Panc1 (cell line): Measurements from ENCODE around the gene GRIK5. TPM values are rescaled to one million over a fixed set of nuclear protein-coding genes. Genes with fewer than 3 reads are reported as not detected.

Experiments used
- ATAC-seq: fragments of 200-7000 bp; cut with Tn5 transposase; 2 replicates; pipeline ENCODE4 v1.9.1; 2020; ENCODE audit warnings: mild to moderate bottlenecking, moderate library complexity
- BruUV-seq: library from RNA; stranded (reverse); fragments of 400-500 nt; replicated peaks from 2 replicates; lab custom pipeline; 2021; lab: Mats Ljungman, UMichigan
- CTCF ChIA-PET: fragments of 300-600 bp; sonication (Branson Sonifier 250); formaldehyde crosslinking; loops from one replicate; lab custom pipeline; 2022; ENCODE audit warnings: antibody characterized with exemption; lab: Charles Lee
- POLR2A ChIA-PET: fragments of 300-600 bp; sonication (Branson Sonifier 250); formaldehyde crosslinking; loops from one replicate; lab custom pipeline; 2022; ENCODE audit warnings: antibody characterized with exemption; lab: Charles Lee
- DNase-seq: peaks from one replicate; pipeline ENCODE4 v3.0.0-alpha.2; 2010; ENCODE audit warnings: low read depth, low spot score
- H3K27ac ChIP-seq: 2 replicates; pipeline ENCODE4 v1.5.1; 2011; ENCODE audit warnings: mild to moderate bottlenecking, low read length, inconsistent platforms
- H3K27me3 ChIP-seq: fragments of 200-500 bp; sonication (Bioruptor generic); 2 replicates; pipeline ENCODE4 v1.6.0; 2014; ENCODE audit warnings: low read length, inconsistent platforms; ENCODE audit not compliant: control insufficient read depth, insufficient read depth
- H3K36me3 ChIP-seq: fragments of 200-500 bp; sonication (Bioruptor generic); 2 replicates; pipeline ENCODE4 v1.5.1; 2014; ENCODE audit warnings: inconsistent platforms, mild to moderate bottlenecking, low read length, moderate library complexity; ENCODE audit not compliant: control insufficient read depth, insufficient read depth
- H3K4me1 ChIP-seq: 2 replicates; pipeline ENCODE4 v1.5.1; 2011; ENCODE audit warnings: inconsistent platforms, mild to moderate bottlenecking, low read length, moderate library complexity; ENCODE audit not compliant: control insufficient read depth, insufficient read depth
- H3K4me3 ChIP-seq, 2 experiments: 2 replicates each; pipeline ENCODE4 v1.5.1; 2011 to 2012; ENCODE audit warnings: low read depth in 2 of 2, low read length in 2 of 2, mild to moderate bottlenecking in 2 of 2, inconsistent platforms in 1 of 2, moderate library complexity in 1 of 2
- H3K9me3 ChIP-seq: fragments of 200-500 bp; sonication (Bioruptor generic); 2 replicates; pipeline ENCODE4 v1.5.1; 2014; ENCODE audit warnings: low read depth, mild to moderate bottlenecking, inconsistent platforms, low read length, moderate library complexity; ENCODE audit not compliant: control insufficient read depth, insufficient read depth
- POLR2AphosphoS5 ChIP-seq: IDR thresholded peaks from 2 replicates; pipeline ENCODE4 v1.6.1; 2012; ENCODE audit warnings: mild to moderate bottlenecking, low read depth, low read length, moderate library complexity
- SIN3A ChIP-seq: IDR thresholded peaks from 2 replicates; pipeline ENCODE4 v1.6.1; 2012; ENCODE audit warnings: low read depth, mild to moderate bottlenecking, low read length, moderate library complexity, borderline replicate concordance; ENCODE audit not compliant: insufficient read depth
- TCF7L2 ChIP-seq: IDR thresholded peaks from 2 replicates; pipeline ENCODE4 v1.6.1; 2011; ENCODE audit warnings: mild to moderate bottlenecking, low read depth, low read length, inconsistent platforms
- in situ Hi-C: cut with HindIII; loops from 2 replicates; pipeline ENCODE4 v1.10.0; 2016; ENCODE audit warnings: low sequenced_read_pairs, low pct_unique_long_range_greater_than_20kb
- intact Hi-C: fragments of 100-400 bp; cut with micrococcal nuclease; formaldehyde crosslinking; loops from one replicate; pipeline ENCODE4 v1.10.0; 2022; ENCODE audit not compliant: unreplicated experiment
- total RNA-seq: library from RNA; stranded (reverse); gene quantifications from one replicate; pipeline ENCODE4 v1.2.1, GENCODE V29; 2021; ENCODE audit not compliant: unreplicated experiment
- TF ChIP-seq, protein P1 (sequence below): fragments of 450-650 bp; IDR thresholded peaks from 2 replicates; pipeline ENCODE4 v1.5.1; 2017; ENCODE audit warnings: mild to moderate bottlenecking
- TF ChIP-seq, protein P2 (sequence below), 2 experiments: IDR thresholded peaks; 2 replicates each; pipeline ENCODE4 v1.6.1; 2011 to 2012; ENCODE audit warnings: low read depth in 2 of 2, control low read depth in 1 of 2, low read length in 1 of 2, mild to moderate bottlenecking in 1 of 2, moderate library complexity in 1 of 2; ENCODE audit not compliant: insufficient read depth in 1 of 2

The GRIK5 gene
- total RNA-seq, 1 experiment from 2014 or later = 0.62 TPM

DNA sequence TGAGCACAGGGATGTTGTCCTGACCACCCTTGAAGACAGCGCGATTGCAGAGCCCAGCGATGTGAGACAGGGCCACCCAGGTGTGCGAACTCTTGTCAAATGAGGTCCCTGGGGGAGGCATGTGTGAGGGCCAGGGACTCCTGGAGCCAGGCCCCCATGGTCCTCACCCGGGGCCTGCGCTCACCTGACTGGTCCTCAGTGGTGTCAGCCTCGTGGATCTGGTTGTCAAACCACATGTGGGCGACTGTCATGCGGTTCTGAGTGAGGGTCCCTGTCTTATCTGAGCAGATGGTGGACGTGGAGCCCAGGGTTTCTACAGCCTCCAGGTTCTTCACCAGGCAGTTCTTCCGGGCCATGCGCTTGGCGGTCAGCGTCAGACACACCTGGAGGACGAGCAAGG, 88.3 kb downstream of the GRIK5 start:
- no peaks in the 10 kb centered on the region for H3K36me3 ChIP-seq
- DNase-seq = no peak
- intact Hi-C loops = no loop called here
- no peaks in the 10 kb centered on the region for H3K27me3 ChIP-seq
- ATAC-seq = no peak
- H3K27ac ChIP-seq = no peak overlapping the region
- no peak overlapping the region for H3K4me3 ChIP-seq
- in situ Hi-C loops = no loop called here
- TF ChIP-seq, protein P1, sequence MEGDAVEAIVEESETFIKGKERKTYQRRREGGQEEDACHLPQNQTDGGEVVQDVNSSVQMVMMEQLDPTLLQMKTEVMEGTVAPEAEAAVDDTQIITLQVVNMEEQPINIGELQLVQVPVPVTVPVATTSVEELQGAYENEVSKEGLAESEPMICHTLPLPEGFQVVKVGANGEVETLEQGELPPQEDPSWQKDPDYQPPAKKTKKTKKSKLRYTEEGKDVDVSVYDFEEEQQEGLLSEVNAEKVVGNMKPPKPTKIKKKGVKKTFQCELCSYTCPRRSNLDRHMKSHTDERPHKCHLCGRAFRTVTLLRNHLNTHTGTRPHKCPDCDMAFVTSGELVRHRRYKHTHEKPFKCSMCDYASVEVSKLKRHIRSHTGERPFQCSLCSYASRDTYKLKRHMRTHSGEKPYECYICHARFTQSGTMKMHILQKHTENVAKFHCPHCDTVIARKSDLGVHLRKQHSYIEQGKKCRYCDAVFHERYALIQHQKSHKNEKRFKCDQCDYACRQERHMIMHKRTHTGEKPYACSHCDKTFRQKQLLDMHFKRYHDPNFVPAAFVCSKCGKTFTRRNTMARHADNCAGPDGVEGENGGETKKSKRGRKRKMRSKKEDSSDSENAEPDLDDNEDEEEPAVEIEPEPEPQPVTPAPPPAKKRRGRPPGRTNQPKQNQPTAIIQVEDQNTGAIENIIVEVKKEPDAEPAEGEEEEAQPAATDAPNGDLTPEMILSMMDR = no peak
- TF ChIP-seq, protein P2, sequence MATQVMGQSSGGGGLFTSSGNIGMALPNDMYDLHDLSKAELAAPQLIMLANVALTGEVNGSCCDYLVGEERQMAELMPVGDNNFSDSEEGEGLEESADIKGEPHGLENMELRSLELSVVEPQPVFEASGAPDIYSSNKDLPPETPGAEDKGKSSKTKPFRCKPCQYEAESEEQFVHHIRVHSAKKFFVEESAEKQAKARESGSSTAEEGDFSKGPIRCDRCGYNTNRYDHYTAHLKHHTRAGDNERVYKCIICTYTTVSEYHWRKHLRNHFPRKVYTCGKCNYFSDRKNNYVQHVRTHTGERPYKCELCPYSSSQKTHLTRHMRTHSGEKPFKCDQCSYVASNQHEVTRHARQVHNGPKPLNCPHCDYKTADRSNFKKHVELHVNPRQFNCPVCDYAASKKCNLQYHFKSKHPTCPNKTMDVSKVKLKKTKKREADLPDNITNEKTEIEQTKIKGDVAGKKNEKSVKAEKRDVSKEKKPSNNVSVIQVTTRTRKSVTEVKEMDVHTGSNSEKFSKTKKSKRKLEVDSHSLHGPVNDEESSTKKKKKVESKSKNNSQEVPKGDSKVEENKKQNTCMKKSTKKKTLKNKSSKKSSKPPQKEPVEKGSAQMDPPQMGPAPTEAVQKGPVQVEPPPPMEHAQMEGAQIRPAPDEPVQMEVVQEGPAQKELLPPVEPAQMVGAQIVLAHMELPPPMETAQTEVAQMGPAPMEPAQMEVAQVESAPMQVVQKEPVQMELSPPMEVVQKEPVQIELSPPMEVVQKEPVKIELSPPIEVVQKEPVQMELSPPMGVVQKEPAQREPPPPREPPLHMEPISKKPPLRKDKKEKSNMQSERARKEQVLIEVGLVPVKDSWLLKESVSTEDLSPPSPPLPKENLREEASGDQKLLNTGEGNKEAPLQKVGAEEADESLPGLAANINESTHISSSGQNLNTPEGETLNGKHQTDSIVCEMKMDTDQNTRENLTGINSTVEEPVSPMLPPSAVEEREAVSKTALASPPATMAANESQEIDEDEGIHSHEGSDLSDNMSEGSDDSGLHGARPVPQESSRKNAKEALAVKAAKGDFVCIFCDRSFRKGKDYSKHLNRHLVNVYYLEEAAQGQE (IDR thresholded peaks at IDR 0.05; ENCODE audit: insufficient read depth in 1 of 2, low read depth in 2 of 2, low read length in 1 of 2) = no peak
- POLR2A ChIA-PET = no interaction called here
- BruUV-seq = no TSS peak
- H3K9me3 ChIP-seq = no peaks in the 10 kb centered on the region
- no peaks in the 10 kb centered on the region for H3K4me1 ChIP-seq
- CTCF ChIA-PET = no interaction called here

DNA sequence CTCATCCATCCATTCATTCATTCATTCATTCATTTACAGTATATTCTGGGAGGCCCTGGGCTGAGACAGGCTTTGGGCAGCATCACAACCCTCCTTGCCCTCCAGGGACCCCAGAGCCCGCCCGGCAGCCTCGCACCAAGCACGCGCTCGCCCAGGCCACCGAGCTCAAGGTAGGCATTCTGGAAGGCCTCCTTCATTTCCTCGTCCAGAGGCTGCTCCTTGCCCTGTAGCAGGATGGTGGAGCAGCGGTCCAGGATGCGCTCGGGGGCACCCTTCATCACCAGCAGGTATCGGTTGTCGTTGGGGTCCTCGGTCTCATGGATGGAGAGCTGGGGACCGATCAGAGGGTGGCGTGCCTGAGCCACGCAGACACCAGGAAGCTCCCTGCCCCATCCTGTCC, 91.5 kb downstream of the GRIK5 start:
- intact Hi-C loops = no loop called here
- CTCF ChIA-PET = no interaction called here

More for the DNA sequence above, 91.5 kb downstream of the GRIK5 start:
- ATAC-seq (no peak), DNase-seq (no peak)
- in situ Hi-C loops = no loop called here
- POLR2A ChIA-PET = no interaction called here
- no peak overlapping the region for H3K4me3 ChIP-seq
- no peaks in the 10 kb centered on the region for H3K36me3 ChIP-seq
- H3K27me3 ChIP-seq = no peaks in the 10 kb centered on the region
- TF ChIP-seq, protein P1 = no peak
- no peak for TF ChIP-seq POLR2AphosphoS5
- TF ChIP-seq, protein P2 (IDR thresholded peaks at IDR 0.05; ENCODE audit: insufficient read depth in 1 of 2, low read depth in 2 of 2, low read length in 1 of 2) = no peak
- TF ChIP-seq SIN3A = no peak
- no peak for TF ChIP-seq TCF7L2
- no TSS peak for BruUV-seq
- no peaks in the 10 kb centered on the region for H3K9me3 ChIP-seq
- H3K27ac ChIP-seq = no peak overlapping the region
- H3K4me1 ChIP-seq = no peaks in the 10 kb centered on the region
